Trophoblast cell (in vitro differentiated cells and primary cell): ENCODE results near the gene EPB41L3.

Experiments
- DNase-seq, 2 donors: peaks; one replicate each; pipeline ENCODE4 v3.0.0-alpha.2; 2016
- H2AFZ ChIP-seq: 2 replicates; pipeline ENCODE4 v1.6.1; 2013; ENCODE audit warnings: low read length, moderate library complexity, mild to moderate bottlenecking; ENCODE audit not compliant: insufficient read depth, poor library complexity
- H2AK5ac ChIP-seq: 2 replicates; pipeline ENCODE4 v1.6.1; 2013; ENCODE audit warnings: mild to moderate bottlenecking, low read length
- H2BK120ac ChIP-seq: 2 replicates; pipeline ENCODE4 v1.6.1; 2013; ENCODE audit warnings: low read length, mild to moderate bottlenecking, moderate library complexity; ENCODE audit not compliant: insufficient read depth, poor library complexity
- H2BK12ac ChIP-seq: 2 replicates; pipeline ENCODE4 v1.6.1; 2013; ENCODE audit warnings: mild to moderate bottlenecking, low read length, moderate library complexity
- H2BK5ac ChIP-seq: 2 replicates; pipeline ENCODE4 v1.6.1; 2013; ENCODE audit warnings: low read length, low read depth, moderate library complexity, mild to moderate bottlenecking; ENCODE audit not compliant: poor library complexity
- H3K14ac ChIP-seq: 2 replicates; pipeline ENCODE4 v1.6.1; 2013; ENCODE audit warnings: mild to moderate bottlenecking, low read length
- H3K18ac ChIP-seq: 2 replicates; pipeline ENCODE4 v1.6.1; 2013; ENCODE audit warnings: mild to moderate bottlenecking, low read length
- H3K23ac ChIP-seq: 2 replicates; pipeline ENCODE4 v1.6.1; 2013; ENCODE audit warnings: low read length
- H3K27ac ChIP-seq: 2 replicates; pipeline ENCODE4 v1.5.1; 2013; ENCODE audit warnings: low read depth, mild to moderate bottlenecking, inconsistent platforms, low read length, moderate library complexity
- H3K27me3 ChIP-seq: 2 replicates; pipeline ENCODE4 v1.6.1; 2013; ENCODE audit warnings: inconsistent platforms, mild to moderate bottlenecking, low read length, moderate library complexity; ENCODE audit not compliant: insufficient read depth
- H3K36me3 ChIP-seq, 2 experiments: 1 replicate in 1 of 2; 2 replicates in 1 of 2; pipeline ENCODE4 v1.6.1; 2013; ENCODE audit warnings: low read length in 2 of 2, mild to moderate bottlenecking in 2 of 2, moderate library complexity in 1 of 2; ENCODE audit not compliant: insufficient read depth in 2 of 2, control insufficient read depth in 1 of 2
- H3K4ac ChIP-seq: 2 replicates; pipeline ENCODE4 v1.6.1; 2013; ENCODE audit warnings: low read depth, mild to moderate bottlenecking, low read length, moderate library complexity
- H3K4me1 ChIP-seq, 2 experiments: 1 replicate in 1 of 2; 2 replicates in 1 of 2; pipeline ENCODE4 v1.6.1; 2013; ENCODE audit warnings: low read length in 2 of 2, mild to moderate bottlenecking in 2 of 2, moderate library complexity in 1 of 2; ENCODE audit not compliant: insufficient read depth in 2 of 2, control insufficient read depth in 1 of 2
- H3K4me2 ChIP-seq: 2 replicates; pipeline ENCODE4 v1.6.1; 2013; ENCODE audit warnings: inconsistent platforms, mild to moderate bottlenecking, low read length, moderate library complexity
- H3K4me3 ChIP-seq: 2 replicates; pipeline ENCODE4 v1.5.1; 2013; ENCODE audit warnings: mild to moderate bottlenecking, low read depth, low read length, inconsistent platforms
- H3K79me1 ChIP-seq: one replicate; pipeline ENCODE4 v1.6.1; 2013; ENCODE audit warnings: low read length
- H3K79me2 ChIP-seq: 2 replicates; pipeline ENCODE4 v1.6.1; 2013; ENCODE audit warnings: low read length, mild to moderate bottlenecking; ENCODE audit not compliant: control insufficient read depth, insufficient read depth, poor library complexity
- H3K9ac ChIP-seq: 2 replicates; pipeline ENCODE4 v1.6.1; 2013; ENCODE audit warnings: mild to moderate bottlenecking, low read length
- H3K9me3 ChIP-seq: 2 replicates; pipeline ENCODE4 v1.6.1; 2013; ENCODE audit warnings: low read depth, mild to moderate bottlenecking, control low read depth, inconsistent platforms, low read length; ENCODE audit not compliant: insufficient read depth
- H4K12ac ChIP-seq: 2 replicates; pipeline ENCODE4 v1.6.1; 2013; ENCODE audit warnings: low read depth, mild to moderate bottlenecking, low read length, moderate library complexity
- H4K8ac ChIP-seq: 2 replicates; pipeline ENCODE4 v1.6.1; 2013; ENCODE audit warnings: low read depth, mild to moderate bottlenecking, low read length, moderate library complexity
- H4K91ac ChIP-seq: one replicate; pipeline ENCODE4 v1.6.1; 2013; ENCODE audit warnings: low read depth, mild to moderate bottlenecking, low read length, moderate library complexity
- WGBS: extraction: QIAGEN DNeasy Blood & Tissue Kit; methylation state at CpG from one replicate; pipeline ENCODE4 v1.1.7; 2013; ENCODE audit warnings: missing lambda C conversion rate; ENCODE audit not compliant: insufficient read length, insufficient coverage; ENCODE audit errors: extremely low coverage; 5-methylcytosine and 5-hydroxymethylcytosine counted together

EPB41L3 gene

GRCh38 chr18:5554629-5555028 lies 10.8 kb upstream of the EPB41L3 start:
- Histone ChIP-seq H3K27me3 (no peaks in the 10 kb centered on the region), H4K12ac (no peak overlapping the region), H3K4ac (no peak overlapping the region), H3K79me2 (no peaks in the 10 kb centered on the region), H2BK12ac (no peak overlapping the region), H3K4me2 (no peak overlapping the region), H2AK5ac (no peak overlapping the region), H3K4me3 (no peak overlapping the region), H3K18ac (no peak overlapping the region), H2BK120ac (no peak overlapping the region), H4K8ac (no peak overlapping the region), H3K4me1 (no peaks in the 10 kb centered on the region), H2AFZ (no peak overlapping the region), H2BK5ac (no peak overlapping the region), H3K27ac (no peak overlapping the region), H3K79me1 (no peaks in the 10 kb centered on the region), H3K9me3 (no peaks in the 10 kb centered on the region), H3K23ac (no peak overlapping the region), H4K91ac (no peak overlapping the region), H3K14ac (no peak overlapping the region), H3K36me3 (peaks cover 0 to 2% of the 10 kb centered on the region in 2 experiments), H3K9ac (no peak overlapping the region)
- no CpG with 5 or more reads among the region's 4 CpGs for WGBS
- DNase-seq = no peak

DNA sequence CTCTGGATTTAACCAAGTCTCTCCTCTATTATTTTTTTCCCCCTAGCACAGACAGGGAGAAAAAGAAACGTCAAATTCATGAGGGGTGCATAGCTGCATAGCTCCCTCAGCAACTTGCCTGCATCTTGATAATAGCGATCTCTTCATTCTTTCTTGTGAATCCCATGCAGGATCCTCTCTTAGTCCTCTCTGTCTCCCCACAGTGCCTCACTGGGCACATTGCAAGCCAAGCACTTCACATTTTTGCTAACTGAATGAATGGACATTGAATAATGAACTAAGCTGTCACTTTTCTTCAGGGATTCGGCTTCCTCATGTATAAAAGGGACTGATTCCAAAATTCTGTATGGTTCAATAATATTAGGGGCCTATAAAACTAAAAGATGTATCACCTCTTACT lies 2.9 kb upstream of the EPB41L3 start:
- no peak overlapping the region for H3K23ac ChIP-seq
- H3K14ac ChIP-seq = no peak overlapping the region
- H3K18ac ChIP-seq = no peak overlapping the region
- no peak overlapping the region for H3K27ac ChIP-seq
- H3K4me2 ChIP-seq = no peak overlapping the region
- H2BK5ac ChIP-seq = no peak overlapping the region
- no peaks in the 10 kb centered on the region for H3K36me3 ChIP-seq
- DNase-seq = peak; percentile 23 to 69
- H3K4me3 ChIP-seq = no peak overlapping the region
- H3K4me1 ChIP-seq = peaks cover 2% of the 10 kb centered on the region in 2 experiments
- no peak overlapping the region for H2AK5ac ChIP-seq
- no peak overlapping the region for H2BK12ac ChIP-seq
- H3K79me1 ChIP-seq = peaks cover 12% of the 10 kb centered on the region
- no peak overlapping the region for H4K8ac ChIP-seq
- no peak overlapping the region for H4K91ac ChIP-seq
- H3K27me3 ChIP-seq = no peaks in the 10 kb centered on the region
- peaks cover 14% of the 10 kb centered on the region for H3K79me2 ChIP-seq
- no peak overlapping the region for H4K12ac ChIP-seq
- H2AFZ ChIP-seq = no peak overlapping the region
- H3K4ac ChIP-seq = no peak overlapping the region
- no peak overlapping the region for H3K9ac ChIP-seq
- WGBS = no CpG with 5 or more reads among the region's 3 CpGs
- no peaks in the 10 kb centered on the region for H3K9me3 ChIP-seq
- no peak overlapping the region for H2BK120ac ChIP-seq

- Histone ChIP-seq H2BK12ac (peak overlapping the region; percentile 6), H3K9ac (peak overlapping the region; percentile 67), H3K27ac (peak overlapping the region; percentile 63), H3K14ac (peak overlapping the region; percentile 100), H3K4me2 (peak overlapping the region; percentile 93), H3K4me1 (peaks cover 2 to 7% of the 10 kb centered on the region in 2 experiments), H3K18ac (peak overlapping the region; percentile 100), H3K4ac (peak overlapping the region; percentile 99), H2BK120ac (peak overlapping the region; percentile 97), H3K79me1 (peaks cover 12% of the 10 kb centered on the region), H2BK5ac (peak overlapping the region; percentile 98), H2AK5ac (no peak overlapping the region), H3K4me3 (peak overlapping the region; percentile 81), H4K91ac (peak overlapping the region; percentile 100), H3K36me3 (no peaks in the 10 kb centered on the region), H3K27me3 (no peaks in the 10 kb centered on the region), H4K8ac (peak overlapping the region; percentile 99), H3K79me2 (peaks cover 14% of the 10 kb centered on the region), H3K9me3 (no peaks in the 10 kb centered on the region), H2AFZ (peak overlapping the region; percentile 95), H3K23ac (no peak overlapping the region), H4K12ac (peak overlapping the region; percentile 66)
- DNase-seq = peak in 1 of 2 donors; percentile 31
- WGBS = no CpG with 5 or more reads among the region's 84 CpGs
Observed at GRCh38 chr18:5543036-5543680, 639 bp downstream of the EPB41L3 start.

DNA sequence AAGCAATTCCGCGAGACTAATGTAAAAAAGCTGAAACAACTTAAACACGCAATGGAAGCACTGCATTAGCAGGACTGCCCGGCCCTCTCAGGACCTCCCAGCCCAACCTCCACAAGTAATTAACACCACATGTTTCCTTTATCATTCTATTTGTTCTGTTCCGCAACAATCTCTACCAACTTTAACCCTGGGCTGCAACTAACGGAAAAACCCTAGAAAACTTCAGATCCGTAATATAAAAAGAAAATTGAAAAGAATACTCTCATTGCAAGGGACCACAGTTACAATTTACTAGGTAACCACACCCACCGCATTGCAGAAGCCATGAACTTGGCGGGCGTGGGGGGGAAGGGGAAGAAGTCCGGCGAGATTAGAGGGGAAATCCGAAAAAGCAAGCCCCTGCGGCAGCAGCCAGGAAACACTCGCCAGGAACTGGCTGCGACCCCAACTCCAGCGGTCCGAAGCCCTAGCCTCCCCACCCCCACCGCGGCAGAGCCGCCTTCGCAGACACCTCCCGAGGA lies 1.2 kb downstream of the EPB41L3 start:
- peaks cover 12% of the 10 kb centered on the region for H3K79me1 ChIP-seq
- H3K23ac ChIP-seq = no peak overlapping the region
- peak in 1 of 2 donors; percentile 30 for DNase-seq
- WGBS = no CpG with 5 or more reads among the region's 23 CpGs
- H3K9me3 ChIP-seq = no peaks in the 10 kb centered on the region
- H3K4ac ChIP-seq = peak overlapping the region; percentile 57
- peak overlapping the region; percentile 41 for H2BK120ac ChIP-seq
- peak overlapping the region; percentile 67 for H3K9ac ChIP-seq
- H3K4me1 ChIP-seq = peaks cover 2 to 7% of the 10 kb centered on the region in 2 experiments
- peak overlapping the region; percentile 63 for H3K27ac ChIP-seq
- no peak overlapping the region for H4K12ac ChIP-seq
- peak overlapping the region; percentile 93 for H3K4me2 ChIP-seq
- H3K4me3 ChIP-seq = peak overlapping the region; percentile 81
- H2AK5ac ChIP-seq = no peak overlapping the region
- H4K91ac ChIP-seq = peak overlapping the region; percentile 100
- peak overlapping the region; percentile 99 for H4K8ac ChIP-seq
- no peaks in the 10 kb centered on the region for H3K27me3 ChIP-seq
- H3K36me3 ChIP-seq = no peaks in the 10 kb centered on the region
- H3K14ac ChIP-seq = peak overlapping the region; percentile 64
- peak overlapping the region; percentile 98 for H2BK5ac ChIP-seq
- H2AFZ ChIP-seq = peak overlapping the region; percentile 66
- H2BK12ac ChIP-seq = no peak overlapping the region
- peaks cover 14% of the 10 kb centered on the region for H3K79me2 ChIP-seq
- peak overlapping the region; percentile 100 for H3K18ac ChIP-seq
